HepG2 (cell line): ENCODE measurements around the gene TRIM28. TPM values are rescaled to one million over a fixed set of nuclear protein-coding genes. Genes with fewer than 3 reads are reported as not detected.
A peak's percentile ranks its signal among the peaks of the same experiment; 100 is the strongest.

Experiments used
- BCL6 ChIP-seq: IDR thresholded peaks from 2 replicates; pipeline ENCODE4 v1.6.1; 2016; ENCODE audit warnings: missing genetic modification reagents, missing compliant biosample characterization
- ETV6 ChIP-seq: sonication (generic); formaldehyde crosslinking; conservative IDR thresholded peaks from 2 replicates; pipeline ENCODE4 v1.4.0; 2020; ENCODE audit warnings: missing genetic modification reagents
- GLI4 ChIP-seq: sonication (generic); formaldehyde crosslinking; IDR thresholded peaks from 2 replicates; pipeline ENCODE4 v1.5.1; 2020; ENCODE audit warnings: missing genetic modification reagents, mild to moderate bottlenecking, moderate library complexity, borderline replicate concordance
- HNRNPK ChIP-seq: fragments of 200-400 bp; formaldehyde crosslinking; IDR thresholded peaks from 2 replicates; pipeline ENCODE4 v1.6.1; 2018; ENCODE audit warnings: low read length, low read depth, moderate library complexity, mild to moderate bottlenecking; ENCODE audit not compliant: poor library complexity, severe bottlenecking
- IRF9 ChIP-seq: sonication (generic); formaldehyde crosslinking; IDR thresholded peaks from 2 replicates; pipeline ENCODE4 v1.8.0; 2022; ENCODE audit warnings: missing genetic modification reagents, mild to moderate bottlenecking, borderline replicate concordance
- JUN ChIP-seq: sonication (generic); formaldehyde crosslinking; IDR thresholded peaks from 2 replicates; pipeline ENCODE4 v1.4.0; 2020; ENCODE audit warnings: mild to moderate bottlenecking, missing genetic modification reagents
- MAFG ChIP-seq: sonication (generic); formaldehyde crosslinking; IDR thresholded peaks from 2 replicates; pipeline ENCODE4 v1.5.1; 2020; ENCODE audit warnings: mild to moderate bottlenecking, missing genetic modification reagents
- MYPOP ChIP-seq: sonication (generic); formaldehyde crosslinking; IDR thresholded peaks from 2 replicates; pipeline ENCODE4 v1.8.1; 2023; ENCODE audit warnings: mild to moderate bottlenecking, moderate library complexity, missing genetic modification reagents
- ONECUT2 ChIP-seq: sonication (generic); formaldehyde crosslinking; IDR thresholded peaks from 2 replicates; pipeline ENCODE4 v1.4.0; 2020; ENCODE audit warnings: missing genetic modification reagents
- RBM39 ChIP-seq: fragments of 200-400 bp; formaldehyde crosslinking; IDR thresholded peaks from one replicate; pipeline ENCODE4 v1.6.1; 2018; ENCODE audit warnings: antibody characterized with exemption, mild to moderate bottlenecking, low read depth, low read length; ENCODE audit not compliant: poor library complexity, severe bottlenecking
- TAF1 ChIP-seq: sonication (generic); formaldehyde crosslinking; IDR thresholded peaks from 2 replicates; pipeline ENCODE4 v1.4.0; 2020; ENCODE audit warnings: missing genetic modification reagents
- YY1 ChIP-seq: IDR thresholded peaks from 2 replicates; pipeline ENCODE4 v1.6.1; 2011; ENCODE audit warnings: low read length, low read depth, moderate library complexity, mild to moderate bottlenecking; ENCODE audit not compliant: insufficient read depth, insufficient replicate concordance
- ZNF256 ChIP-seq: sonication (generic); formaldehyde crosslinking; conservative IDR thresholded peaks from 2 replicates; pipeline ENCODE4 v1.4.0; 2020; ENCODE audit warnings: missing genetic modification reagents
- ZNF501 ChIP-seq: sonication (generic); formaldehyde crosslinking; IDR thresholded peaks from 2 replicates; pipeline ENCODE4 v1.5.1; 2020; ENCODE audit warnings: mild to moderate bottlenecking, moderate library complexity, missing genetic modification reagents
- ZNF660 ChIP-seq: sonication (generic); formaldehyde crosslinking; IDR thresholded peaks from 2 replicates; pipeline ENCODE4 v1.5.1; 2020; ENCODE audit warnings: mild to moderate bottlenecking, low read depth, missing genetic modification reagents, borderline replicate concordance
- ZNF691 ChIP-seq: sonication (generic); formaldehyde crosslinking; IDR thresholded peaks from 2 replicates; pipeline ENCODE4 v1.4.0; 2020; ENCODE audit warnings: missing genetic modification reagents, low read depth, mild to moderate bottlenecking, borderline replicate concordance
- ZSCAN21 ChIP-seq: sonication (generic); formaldehyde crosslinking; IDR thresholded peaks from 2 replicates; pipeline ENCODE4 v1.8.0; 2022; ENCODE audit warnings: mild to moderate bottlenecking, missing genetic modification reagents, moderate library complexity, borderline replicate concordance
- polyA plus RNA-seq, 8 experiments: library from polyadenylated mRNA; depleted of rRNA in 3 of 8; stranded (reverse) in 7 of 8; unstranded in 1 of 8; fragments of >200 nt; fragmentation: Illumina TruSeq in 4 of 8; extraction: Trizol in 4 of 8; gene quantifications; 2 replicates each; pipeline versions ENCODE4 v1.2.1 to v1.2.3, GENCODE V29; 2011 to 2016; ENCODE audit warnings: low read depth in 4 of 8, missing spikeins in 1 of 8, mixed read lengths in 1 of 8; ENCODE audit not compliant: insufficient read depth in 1 of 8
- total RNA-seq, 5 experiments: library from RNA; depleted of rRNA; stranded (reverse); fragments of >200 nt; fragmentation: Illumina TruSeq; extraction: Trizol; gene quantifications; 2 replicates each; pipeline ENCODE4 v1.2.3, GENCODE V29; 2016; ENCODE audit warnings: low read depth in 1 of 5
- TF ChIP-seq, protein P1 (sequence below): sonication (generic); formaldehyde crosslinking; IDR thresholded peaks from 2 replicates; pipeline ENCODE4 v1.4.0; 2020; ENCODE audit warnings: missing genetic modification reagents
- TF ChIP-seq, protein P2 (sequence below): IDR thresholded peaks from 2 replicates; pipeline ENCODE4 v1.6.1; 2016; ENCODE audit warnings: mild to moderate bottlenecking, missing biosample characterization, missing genetic modification reagents
- TF ChIP-seq, protein P3 (sequence below): sonication (generic); formaldehyde crosslinking; IDR thresholded peaks from 2 replicates; pipeline ENCODE4 v1.5.0; 2020; ENCODE audit warnings: mild to moderate bottlenecking, missing genetic modification reagents

Gene TRIM28
- total and polyA plus RNA-seq, 2 of the 13 experiments (the other 11 are each of a cell fraction or from before 2014, with no cell fraction given) = 361 to 439 TPM

DNA sequence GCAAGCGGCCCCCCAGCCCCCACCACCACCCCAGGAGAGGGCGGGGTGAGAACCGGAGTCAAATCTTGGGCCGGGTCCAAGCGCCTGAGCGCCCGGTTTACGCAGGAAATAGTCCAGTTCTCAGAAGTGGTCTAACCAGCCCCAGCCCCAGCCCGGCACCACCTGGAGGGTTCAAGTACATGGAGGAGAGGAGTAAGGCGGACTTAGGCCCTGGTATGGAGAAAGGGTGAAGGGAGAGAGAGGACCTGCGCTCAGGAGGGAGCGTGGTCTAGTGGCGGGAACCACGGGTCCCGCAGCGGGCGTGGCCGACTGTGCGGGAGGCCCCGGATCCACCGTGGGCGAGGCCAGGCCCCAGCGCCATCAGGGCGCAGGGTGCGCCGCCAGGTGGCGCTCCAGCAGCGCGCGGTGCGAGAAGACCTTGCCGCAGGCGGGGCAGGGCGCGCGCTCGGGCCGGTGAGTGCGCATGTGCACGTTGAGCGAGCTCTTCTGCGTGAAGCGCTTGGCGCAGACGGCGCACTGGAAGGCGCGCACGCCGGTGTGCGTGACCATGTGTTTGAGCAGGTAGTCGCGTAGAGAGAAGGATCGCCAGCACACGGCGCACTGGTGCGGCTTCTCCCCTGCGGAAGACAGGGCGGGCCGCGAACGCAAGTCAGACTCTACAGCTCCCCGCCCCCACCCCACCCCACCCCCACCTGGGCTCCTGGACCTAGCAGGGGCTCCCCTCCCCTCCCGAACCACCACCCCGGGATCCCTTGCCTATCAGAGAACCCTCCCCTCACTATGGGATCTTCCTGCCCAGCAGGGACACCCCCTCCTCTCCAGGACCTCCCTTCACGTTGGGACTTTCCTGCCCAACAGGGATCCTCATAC lies 29.9 kb upstream of the TRIM28 start (continued):
- TF ChIP-seq, protein P1, sequence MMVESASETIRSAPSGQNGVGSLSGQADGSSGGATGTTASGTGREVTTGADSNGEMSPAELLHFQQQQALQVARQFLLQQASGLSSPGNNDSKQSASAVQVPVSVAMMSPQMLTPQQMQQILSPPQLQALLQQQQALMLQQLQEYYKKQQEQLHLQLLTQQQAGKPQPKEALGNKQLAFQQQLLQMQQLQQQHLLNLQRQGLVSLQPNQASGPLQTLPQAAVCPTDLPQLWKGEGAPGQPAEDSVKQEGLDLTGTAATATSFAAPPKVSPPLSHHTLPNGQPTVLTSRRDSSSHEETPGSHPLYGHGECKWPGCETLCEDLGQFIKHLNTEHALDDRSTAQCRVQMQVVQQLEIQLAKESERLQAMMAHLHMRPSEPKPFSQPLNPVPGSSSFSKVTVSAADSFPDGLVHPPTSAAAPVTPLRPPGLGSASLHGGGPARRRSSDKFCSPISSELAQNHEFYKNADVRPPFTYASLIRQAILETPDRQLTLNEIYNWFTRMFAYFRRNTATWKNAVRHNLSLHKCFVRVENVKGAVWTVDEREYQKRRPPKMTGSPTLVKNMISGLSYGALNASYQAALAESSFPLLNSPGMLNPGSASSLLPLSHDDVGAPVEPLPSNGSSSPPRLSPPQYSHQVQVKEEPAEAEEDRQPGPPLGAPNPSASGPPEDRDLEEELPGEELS = peak; percentile 25; the same call in 1 of the 2 replicates
- TF ChIP-seq MAFG (CRISPR knock-in tag) (peak; percentile 33; the same call in 1 of the 2 replicates), ZSCAN21 (CRISPR knock-in tag) (peak; percentile 95), ZNF691 (CRISPR knock-in tag) (peak; percentile 94), YY1 (peak; percentile 80), JUN (CRISPR knock-in tag) (peak; percentile 46; the same call in 1 of the 2 replicates), ZNF501 (CRISPR knock-in tag) (0 out of 2 replicates have a peak, but pooled peaks have one; percentile 42), BCL6 (CRISPR knock-in tag) (0 out of 2 replicates have a peak, but pooled peaks have one; percentile 29), ONECUT2 (CRISPR knock-in tag) (0 out of 2 replicates have a peak, but pooled peaks have one; percentile 19), HNRNPK (peak; percentile 91), RBM39 (peak; percentile 78), GLI4 (CRISPR knock-in tag) (no peak), ZNF660 (CRISPR knock-in tag) (no peak), IRF9 (0 out of 2 replicates have a peak, but pooled peaks have one; percentile 12), ETV6 (peak; percentile 78), MYPOP (CRISPR knock-in tag) (peak; percentile 99), ZNF256 (CRISPR knock-in tag) (no peak), TAF1 (CRISPR knock-in tag) (peak; percentile 76)
- TF ChIP-seq, protein P2, sequence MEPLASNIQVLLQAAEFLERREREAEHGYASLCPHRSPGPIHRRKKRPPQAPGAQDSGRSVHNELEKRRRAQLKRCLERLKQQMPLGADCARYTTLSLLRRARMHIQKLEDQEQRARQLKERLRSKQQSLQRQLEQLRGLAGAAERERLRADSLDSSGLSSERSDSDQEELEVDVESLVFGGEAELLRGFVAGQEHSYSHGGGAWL (CRISPR knock-in tag) = peak; percentile 71
- TF ChIP-seq, protein P3, sequence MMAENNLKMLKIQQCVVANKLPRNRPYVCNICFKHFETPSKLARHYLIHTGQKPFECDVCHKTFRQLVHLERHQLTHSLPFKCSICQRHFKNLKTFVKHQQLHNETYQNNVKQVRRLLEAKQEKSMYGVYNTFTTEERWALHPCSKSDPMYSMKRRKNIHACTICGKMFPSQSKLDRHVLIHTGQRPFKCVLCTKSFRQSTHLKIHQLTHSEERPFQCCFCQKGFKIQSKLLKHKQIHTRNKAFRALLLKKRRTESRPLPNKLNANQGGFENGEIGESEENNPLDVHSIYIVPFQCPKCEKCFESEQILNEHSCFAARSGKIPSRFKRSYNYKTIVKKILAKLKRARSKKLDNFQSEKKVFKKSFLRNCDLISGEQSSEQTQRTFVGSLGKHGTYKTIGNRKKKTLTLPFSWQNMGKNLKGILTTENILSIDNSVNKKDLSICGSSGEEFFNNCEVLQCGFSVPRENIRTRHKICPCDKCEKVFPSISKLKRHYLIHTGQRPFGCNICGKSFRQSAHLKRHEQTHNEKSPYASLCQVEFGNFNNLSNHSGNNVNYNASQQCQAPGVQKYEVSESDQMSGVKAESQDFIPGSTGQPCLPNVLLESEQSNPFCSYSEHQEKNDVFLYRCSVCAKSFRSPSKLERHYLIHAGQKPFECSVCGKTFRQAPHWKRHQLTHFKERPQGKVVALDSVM (CRISPR knock-in tag) = peak; percentile 56; the same call in 1 of the 2 replicates
